Head of caudate nucleus (tissue), 42 donors: Measurements from ENCODE around the gene EIF4E2.

Experiments used
- DNase-seq, 42 donors: peaks; one replicate each; pipeline versions ENCODE4 v3.0.0 to v3.0.0-alpha.2; 2020 to 2021; ENCODE audit warnings: mixed read lengths in 7 of 42
- intact Hi-C: fragments of 100-400 bp; cut with DNase I; formaldehyde crosslinking; loops from one replicate; pipeline ENCODE4 v1.15.0; 2022

EIF4E2 gene

DNA sequence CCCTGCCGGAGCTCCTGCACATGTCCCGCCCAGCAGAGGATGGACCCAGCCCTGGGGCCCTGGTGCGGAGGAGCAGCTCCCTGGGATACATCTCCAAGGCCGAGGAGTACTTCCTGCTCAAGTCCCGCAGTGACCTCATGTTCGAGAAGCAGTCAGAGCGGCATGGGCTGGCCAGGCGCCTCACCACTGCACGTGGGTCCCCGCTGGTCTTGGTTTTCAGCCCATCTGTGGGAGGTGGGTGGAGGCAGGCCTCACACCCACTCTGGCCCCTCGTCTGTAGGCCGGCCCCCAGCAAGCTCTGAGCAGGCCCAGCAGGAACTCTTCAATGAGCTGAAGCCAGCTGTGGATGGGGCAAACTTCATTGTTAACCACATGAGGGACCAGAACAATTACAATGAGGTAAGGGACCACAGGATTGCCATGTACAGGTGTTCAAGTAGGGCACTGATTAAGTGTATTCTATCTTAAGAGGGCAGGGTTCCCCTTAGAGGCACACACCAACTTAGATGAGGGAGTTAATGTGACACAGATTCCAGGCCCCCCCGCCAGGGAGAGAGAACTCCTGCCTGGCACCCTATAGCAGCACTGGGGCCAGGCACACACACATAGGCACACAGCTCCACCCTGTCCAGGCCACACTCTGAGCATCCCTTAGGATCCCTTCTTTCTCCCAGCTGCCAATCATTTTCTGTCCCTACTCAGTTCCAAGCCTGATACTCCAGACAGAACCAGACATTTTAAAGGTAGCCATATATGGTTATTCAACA is 16.4 kb upstream of the EIF4E2 start:
- DNase-seq, result peak in 8 of 42 donors; percentile 4 to 27 (median 12)
- intact Hi-C loops, result no loop called here

DNA sequence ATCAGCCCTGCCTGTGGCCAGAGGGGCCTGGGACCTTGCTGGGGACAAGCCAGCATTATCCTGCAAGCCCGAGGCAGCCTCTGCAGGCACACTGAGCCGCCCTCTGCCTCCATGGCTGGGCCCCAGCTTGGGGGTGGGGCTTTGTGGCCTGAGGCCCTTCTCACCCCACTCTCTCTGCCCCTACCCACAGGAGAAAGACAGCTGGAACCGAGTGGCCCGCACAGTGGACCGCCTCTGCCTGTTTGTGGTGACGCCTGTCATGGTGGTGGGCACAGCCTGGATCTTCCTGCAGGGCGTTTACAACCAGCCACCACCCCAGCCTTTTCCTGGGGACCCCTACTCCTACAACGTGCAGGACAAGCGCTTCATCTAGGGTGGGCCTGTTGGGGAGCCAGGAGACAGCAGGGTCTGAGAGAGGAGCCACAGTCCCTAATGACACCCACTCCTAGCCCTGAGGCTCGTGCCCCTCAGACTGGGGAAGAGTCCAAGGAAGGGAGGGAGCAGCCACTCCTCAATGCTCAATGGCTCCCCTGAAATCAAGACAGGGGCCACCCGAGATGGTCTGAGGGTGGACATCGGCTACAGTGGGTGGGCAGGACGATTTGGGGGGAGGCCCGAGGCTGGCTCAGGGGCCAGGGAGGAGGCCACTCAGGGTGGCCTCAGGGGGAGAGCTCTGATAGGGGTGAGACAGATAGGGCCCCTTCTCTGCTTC is 15.4 kb upstream of the EIF4E2 start:
- intact Hi-C loops, result no loop called here
- peak in 8 of 42 donors; percentile 2 to 13 (median 5) for DNase-seq

DNA sequence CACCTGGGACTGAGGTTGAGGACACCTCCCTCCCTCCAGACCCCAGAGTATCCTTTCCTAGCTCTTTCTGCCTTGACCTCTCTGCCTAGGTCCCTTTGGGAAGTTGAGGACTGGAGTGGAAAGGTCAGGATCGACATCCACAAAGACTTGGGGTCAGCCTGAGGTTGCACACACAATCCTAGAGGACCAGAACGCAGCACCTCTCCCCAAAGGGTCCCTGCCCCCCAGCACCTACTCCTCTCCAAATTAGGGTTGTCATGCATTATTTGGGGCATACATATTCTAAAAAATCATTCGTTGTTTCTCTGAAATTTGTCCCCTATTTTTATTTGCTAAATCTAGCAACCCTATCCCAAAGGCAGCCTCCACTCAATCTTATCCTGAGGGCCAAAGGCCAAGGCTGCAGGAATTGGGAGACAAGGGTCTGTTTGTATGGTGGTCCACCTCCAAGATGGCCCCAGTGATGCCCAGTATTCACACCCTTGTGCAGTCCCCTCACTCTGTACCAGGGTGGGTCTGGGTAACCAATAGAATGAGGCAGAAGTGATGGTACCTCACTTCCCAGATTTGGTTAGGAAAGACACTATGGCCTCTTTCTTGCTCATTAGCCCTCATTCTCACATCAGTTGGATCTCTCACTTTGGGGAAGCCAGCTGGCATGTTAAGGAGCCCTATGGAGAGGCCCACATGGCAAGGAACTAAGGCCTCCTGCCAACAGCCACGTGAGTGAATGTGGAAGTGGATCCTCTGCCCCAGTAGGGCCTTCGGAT is 14.5 kb upstream of the EIF4E2 start:
- peak in 3 of 42 donors; percentile 1 to 9 (median 5) for DNase-seq
- intact Hi-C loops, result no loop called here

DNA sequence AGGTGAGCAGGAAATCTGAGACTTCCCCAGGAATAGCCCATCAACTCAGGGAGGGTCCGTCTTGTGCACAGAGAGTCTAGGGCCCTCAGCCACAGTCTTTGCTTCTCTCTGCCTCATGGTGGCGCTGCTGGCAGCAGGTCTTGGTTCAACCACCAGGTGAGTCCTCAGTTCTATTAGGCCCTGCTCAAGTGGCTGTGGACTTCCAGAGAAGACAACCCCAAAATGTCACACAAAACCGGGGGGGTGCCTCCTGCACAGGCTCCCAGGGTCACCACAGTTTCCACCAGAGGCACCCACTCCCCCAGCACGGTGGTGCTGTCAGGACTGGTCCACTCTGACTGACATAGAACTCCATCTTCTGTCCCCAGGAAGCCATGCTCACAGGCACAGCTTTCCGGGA is 13.4 kb upstream of the EIF4E2 start:
- intact Hi-C loops, result no loop called here
- peak in 7 of 42 donors; percentile 3 to 30 (median 20) for DNase-seq

DNA sequence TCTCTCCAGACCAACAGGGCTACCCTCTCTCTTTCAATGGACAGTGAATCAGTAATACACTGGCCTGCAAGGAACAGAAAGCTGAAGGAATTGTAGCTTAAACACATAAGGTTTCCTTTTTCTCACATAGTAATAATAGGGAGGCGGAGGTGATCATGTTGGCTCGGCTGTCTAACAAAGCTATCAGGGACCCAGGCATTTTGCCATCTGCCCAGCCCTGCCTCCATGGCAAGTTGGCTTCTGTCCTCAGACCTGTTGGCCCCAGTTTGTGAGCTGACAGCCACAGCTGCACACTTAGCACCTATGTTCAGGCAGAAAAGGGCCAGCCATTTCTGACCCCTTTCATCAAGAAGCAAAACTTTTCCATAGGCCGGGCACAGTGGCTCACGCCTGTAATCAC is 13.0 kb upstream of the EIF4E2 start:
- DNase-seq, result peak in 7 of 42 donors; percentile 2 to 28 (median 19)
- intact Hi-C loops, result no loop called here

DNA sequence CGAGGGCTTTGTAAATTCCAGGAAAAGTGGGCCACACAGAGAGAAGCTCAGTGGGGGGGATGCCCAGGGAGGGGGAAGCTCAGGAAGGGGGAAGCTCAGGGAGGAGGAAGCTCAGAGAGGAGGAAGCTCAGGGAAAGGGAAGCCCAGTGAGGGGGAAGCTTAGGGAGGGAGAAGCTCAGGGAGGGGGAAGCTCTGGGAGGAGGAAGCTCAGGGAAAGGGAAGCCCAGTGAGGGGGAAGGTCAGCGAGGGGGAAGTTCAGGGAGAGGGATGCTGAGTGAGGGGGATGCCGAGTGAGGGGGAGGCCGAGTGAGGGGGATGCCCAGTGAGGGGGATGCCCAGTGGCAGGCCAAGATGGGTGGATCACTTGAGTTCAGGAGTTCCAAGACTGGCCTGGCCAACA is 11.8 kb upstream of the EIF4E2 start:
- peak in 6 of 42 donors; percentile 1 to 30 (median 10) for DNase-seq
- intact Hi-C loops, result no loop called here

DNA sequence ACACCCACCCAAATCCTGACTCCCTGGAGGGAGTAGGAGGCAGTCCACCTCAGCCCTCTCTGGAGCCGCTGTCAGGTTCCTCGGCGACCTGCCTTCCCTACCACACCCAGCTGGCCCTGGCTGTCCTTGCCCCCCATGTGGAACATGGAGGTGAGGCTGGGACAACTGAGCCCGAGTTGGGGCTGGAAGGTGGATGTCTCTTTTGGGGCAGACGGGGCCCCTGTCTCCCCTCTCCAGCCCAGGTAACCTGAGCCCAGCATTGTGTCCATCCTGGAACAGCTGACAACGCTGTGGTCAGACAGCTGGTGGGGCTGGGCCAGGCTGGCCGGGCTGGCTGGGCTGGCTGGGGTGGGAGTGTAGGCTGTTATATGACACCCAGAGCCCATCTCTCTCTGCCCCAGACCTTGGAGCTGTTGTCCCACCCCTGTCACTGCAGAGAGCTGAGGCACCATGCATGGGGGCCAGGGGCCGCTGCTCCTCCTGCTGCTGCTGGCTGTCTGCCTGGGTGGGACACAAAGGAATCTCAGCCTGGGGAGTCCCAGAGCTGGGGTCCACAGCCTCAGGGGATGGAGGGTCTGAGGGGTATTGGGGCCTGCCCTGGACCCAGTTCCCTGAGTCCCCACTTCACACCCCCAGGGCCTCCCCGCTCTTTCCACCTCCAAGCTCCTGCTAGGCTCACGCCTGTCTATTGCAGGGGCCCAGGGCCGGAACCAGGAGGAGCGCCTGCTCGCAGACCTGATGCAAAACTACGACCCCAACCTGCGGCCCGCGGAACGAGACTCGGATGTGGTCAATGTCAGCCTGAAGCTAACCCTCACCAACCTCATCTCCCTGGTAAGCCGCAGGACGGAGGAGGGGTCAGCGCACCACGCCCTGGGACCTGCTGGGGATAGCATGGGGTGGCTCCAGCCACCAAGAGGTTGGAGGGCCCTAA is 10.9 kb upstream of the EIF4E2 start, which contains the start of gene CHRNG:
Gene CHRNG, plus strand, starts transcription at position 395 of the 934 bp plus-strand sequence. Its CDS starts 56 bp downstream, at position 451.
- peak in 4 of 42 donors; percentile 0 to 19 (median 8) for DNase-seq
- intact Hi-C loops, result no loop called here

DNA sequence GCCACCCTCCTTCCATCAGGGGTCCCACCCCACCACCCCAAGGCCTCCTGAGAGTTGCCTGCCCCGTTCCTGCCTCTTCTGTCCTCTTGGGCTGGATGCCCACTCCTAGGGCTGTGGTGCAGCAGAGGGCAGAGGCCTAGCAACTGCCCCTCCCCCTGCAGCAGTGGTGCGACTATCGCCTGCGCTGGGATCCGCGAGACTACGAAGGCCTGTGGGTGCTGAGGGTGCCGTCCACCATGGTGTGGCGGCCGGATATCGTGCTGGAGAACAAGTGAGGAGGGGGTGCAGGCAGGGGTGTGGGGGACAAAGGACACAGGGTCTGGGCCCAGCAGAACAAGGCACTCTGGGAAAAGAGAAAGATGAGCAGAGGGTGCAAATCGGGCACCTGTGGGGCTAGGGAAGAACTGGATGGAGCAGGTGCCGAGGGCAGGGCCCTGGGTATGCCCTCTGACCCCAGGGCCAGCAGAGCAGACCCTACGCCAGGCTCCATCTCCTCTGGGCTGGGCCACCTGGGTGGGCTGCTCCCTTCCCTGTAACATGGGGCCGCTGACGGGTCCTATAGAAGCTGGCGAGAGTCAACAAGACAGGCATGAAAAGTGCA is 9.9 kb upstream of the EIF4E2 start:
- peak in 3 of 42 donors; percentile 10 to 28 (median 26) for DNase-seq
- intact Hi-C loops, result no loop called here

DNA sequence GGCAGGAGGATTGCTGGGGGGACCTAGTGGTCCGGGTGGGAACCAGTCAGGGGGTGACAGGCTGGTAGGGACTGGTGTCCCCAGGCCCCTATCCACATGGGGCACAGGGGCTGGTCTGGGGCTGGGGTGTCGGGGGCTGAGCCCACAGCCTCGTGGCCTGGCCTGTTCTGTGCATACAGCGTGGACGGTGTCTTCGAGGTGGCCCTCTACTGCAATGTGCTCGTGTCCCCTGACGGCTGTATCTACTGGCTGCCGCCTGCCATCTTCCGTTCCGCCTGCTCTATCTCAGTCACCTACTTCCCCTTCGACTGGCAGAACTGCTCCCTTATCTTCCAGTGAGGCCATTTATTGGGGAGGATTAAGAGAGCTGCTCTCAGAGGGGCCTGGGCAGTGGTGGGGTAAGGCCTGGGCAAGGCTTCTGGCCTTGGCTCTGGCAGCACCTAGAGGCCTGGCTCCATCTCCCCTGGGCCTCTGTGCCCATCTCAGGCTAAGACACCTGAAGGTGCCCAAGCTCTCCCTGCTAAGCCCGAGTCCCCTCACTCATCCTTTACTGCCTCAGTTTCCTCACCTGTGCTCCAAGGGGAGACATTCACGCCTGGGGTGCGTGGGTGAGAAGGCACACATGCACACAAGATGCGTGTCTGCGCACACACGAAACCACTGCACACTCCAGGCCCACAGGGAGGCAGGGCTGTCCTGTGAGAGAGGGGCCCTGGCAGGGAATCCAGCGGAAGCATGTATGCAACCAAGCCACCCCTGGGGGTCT is 9.1 kb upstream of the EIF4E2 start:
- peak in 2 of 42 donors; percentile 20 to 33 for DNase-seq
- intact Hi-C loops, result no loop called here

DNA sequence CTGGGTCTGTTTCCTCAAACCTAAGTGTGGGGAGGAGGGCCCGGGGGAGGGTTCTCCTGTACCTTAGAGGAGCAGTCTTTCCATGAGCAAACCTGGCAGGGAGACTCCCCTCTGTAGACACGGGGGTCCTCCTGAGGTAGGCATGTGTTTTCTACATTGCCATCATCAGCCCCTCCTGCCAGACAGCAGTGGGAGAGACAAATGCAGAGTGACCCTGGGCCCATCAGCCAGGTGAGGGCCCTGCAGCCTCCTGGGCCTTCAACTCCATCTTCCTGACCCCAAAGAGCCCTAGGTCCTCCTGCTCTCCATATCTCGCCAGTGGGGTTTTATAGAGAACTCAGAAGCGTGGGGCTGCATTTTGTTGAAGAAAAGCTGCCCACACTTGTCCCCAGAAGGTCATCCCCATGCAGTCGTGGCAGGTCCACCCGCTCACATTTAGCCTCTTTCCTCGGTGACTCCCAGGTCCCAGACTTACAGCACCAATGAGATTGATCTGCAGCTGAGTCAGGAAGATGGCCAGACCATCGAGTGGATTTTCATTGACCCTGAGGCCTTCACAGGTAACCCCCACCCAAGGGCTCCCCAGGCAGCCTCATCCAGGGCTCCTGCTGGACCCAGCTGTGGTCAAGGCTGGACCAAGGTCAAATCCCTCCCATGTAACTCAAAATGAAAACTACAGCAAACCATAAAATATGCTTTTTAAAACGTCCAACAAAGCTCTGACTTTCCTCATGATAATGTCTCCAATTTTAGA is 8.4 kb upstream of the EIF4E2 start:
- peak in 2 of 42 donors; percentile 23 to 33 for DNase-seq
- intact Hi-C loops, result no loop called here

DNA sequence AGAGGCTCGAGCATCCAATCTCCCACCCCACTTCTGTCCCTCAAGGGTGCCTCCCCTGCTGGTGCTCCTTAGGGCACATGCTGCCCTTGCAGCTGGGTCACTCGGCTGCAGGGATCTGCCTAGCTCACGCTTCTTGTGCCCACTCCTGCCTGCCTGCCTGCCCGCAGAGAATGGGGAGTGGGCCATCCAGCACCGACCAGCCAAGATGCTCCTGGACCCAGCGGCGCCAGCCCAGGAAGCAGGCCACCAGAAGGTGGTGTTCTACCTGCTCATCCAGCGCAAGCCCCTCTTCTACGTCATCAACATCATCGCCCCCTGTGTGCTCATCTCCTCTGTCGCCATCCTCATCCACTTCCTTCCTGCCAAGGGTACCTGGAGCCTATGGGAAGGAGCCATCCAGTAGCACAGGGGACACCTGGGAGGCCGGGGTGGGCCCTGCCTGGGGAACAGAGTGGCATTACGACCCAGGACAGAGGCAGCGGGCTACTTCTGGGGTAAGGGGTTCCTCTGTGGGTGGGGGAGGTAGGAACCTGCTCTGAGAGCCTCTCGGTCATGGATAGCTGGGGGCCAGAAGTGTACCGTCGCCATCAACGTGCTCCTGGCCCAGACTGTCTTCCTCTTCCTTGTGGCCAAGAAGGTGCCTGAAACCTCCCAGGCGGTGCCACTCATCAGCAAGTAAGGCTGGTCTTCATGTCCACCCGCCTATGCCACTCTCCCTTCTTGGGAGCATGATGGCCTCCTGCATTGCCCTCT is 7.6 kb upstream of the EIF4E2 start:
- peak in 2 of 42 donors; percentile 24 to 29 for DNase-seq
- intact Hi-C loops, result no loop called here

DNA sequence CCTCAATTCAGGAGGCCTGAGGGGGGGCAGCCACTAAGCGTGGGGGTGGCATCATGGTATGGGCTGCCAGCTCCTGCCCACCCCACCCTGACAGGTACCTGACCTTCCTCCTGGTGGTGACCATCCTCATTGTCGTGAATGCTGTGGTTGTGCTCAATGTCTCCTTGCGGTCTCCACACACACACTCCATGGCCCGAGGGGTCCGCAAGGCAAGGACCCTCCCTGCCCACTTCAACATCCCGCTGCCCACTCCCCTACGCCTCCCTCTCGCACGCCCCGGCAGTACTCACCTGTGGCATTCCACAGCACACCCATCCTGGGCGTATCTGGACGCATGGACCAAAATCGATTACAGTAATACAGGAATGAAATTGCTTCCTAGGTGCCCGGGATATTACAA is 7.0 kb upstream of the EIF4E2 start:
- DNase-seq, result peak in 2 of 42 donors; percentile 17 to 29
- intact Hi-C loops, result no loop called here

DNA sequence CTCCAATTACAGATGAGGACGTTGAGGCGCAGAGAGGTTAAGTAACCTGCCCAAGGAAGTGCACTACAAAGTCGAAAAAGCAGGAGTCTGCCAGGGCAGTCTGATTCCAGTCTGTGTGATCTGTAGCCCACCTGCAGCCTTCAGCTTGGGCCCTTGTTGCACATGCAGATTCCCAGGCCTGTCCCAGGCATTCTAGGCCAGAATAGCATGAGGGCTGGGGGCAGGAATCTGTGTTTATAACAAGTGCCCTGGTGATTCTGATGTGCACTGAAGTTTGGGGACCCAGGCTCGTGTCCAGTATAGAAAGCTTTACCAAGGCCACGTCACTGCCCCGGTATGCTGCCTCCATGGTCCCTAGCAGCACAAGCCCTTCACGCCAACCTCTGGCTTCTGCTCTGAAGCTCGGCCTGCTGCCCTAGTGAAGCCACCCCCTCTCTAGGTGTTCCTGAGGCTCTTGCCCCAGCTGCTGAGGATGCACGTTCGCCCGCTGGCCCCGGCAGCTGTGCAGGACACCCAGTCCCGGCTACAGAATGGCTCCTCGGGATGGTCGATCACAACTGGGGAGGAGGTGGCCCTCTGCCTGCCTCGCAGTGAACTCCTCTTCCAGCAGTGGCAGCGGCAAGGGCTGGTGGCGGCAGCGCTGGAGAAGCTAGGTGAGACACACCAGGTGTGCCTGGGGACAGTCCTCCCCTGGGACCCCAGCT is 6.4 kb upstream of the EIF4E2 start:
- intact Hi-C loops, result no loop called here

DNA sequence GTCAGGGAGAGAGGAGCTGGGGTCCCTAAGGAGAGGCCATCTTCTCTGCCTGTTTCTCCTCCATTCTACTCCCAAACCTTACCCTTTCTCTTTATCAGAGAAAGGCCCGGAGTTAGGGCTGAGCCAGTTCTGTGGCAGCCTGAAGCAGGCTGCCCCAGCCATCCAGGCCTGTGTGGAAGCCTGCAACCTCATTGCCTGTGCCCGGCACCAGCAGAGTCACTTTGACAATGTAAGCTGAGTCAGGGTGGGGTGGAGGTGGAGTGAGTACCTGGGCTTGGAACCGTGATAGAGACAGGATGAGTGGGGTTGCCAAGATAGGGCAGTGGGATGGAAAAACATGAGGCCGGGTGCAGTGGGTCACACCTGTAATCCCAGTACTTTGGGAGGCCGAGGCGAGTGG is 5.8 kb upstream of the EIF4E2 start:
- peak in 1 of 42 donors; percentile 21 for DNase-seq
- intact Hi-C loops, result no loop called here

More for the DNA sequence above, 6.4 kb upstream of the EIF4E2 start:
- DNase-seq, result peak in 2 of 42 donors; percentile 32
